ENCODE data around the gene BMP3.

The BMP3 gene

GRCh38 chr4:81040012-81040659 is 9.6 kb downstream of the BMP3 start:
- DNase-seq (ENCODE audit: extremely low read depth in 1 of 2, low read depth in 1 of 2): no peak

GRCh38 chr4:81042578-81043365 is 12.3 kb downstream of the BMP3 start:
- no peak for DNase-seq (ENCODE audit: extremely low read depth in 1 of 2, low read depth in 1 of 2)

- no peak for DNase-seq (ENCODE audit: extremely low read depth in 1 of 2, low read depth in 1 of 2)
Measured at GRCh38 chr4:81049330-81049729, 18.8 kb downstream of the BMP3 start.

- DNase-seq (ENCODE audit: extremely low read depth in 1 of 2, low read depth in 1 of 2): no peak
Measured at GRCh38 chr4:81049907-81050306, 19.4 kb downstream of the BMP3 start.

GRCh38 chr4:81052119-81053068 is 21.9 kb downstream of the BMP3 start:
- DNase-seq (ENCODE audit: extremely low read depth in 1 of 2, low read depth in 1 of 2): no peak

GRCh38 chr4:81058621-81059020 is 28.1 kb downstream of the BMP3 start:
- no peak for DNase-seq (ENCODE audit: extremely low read depth in 1 of 2, low read depth in 1 of 2)

GRCh38 chr4:81060587-81061343 is 30.3 kb downstream of the BMP3 start:
- DNase-seq (ENCODE audit: extremely low read depth in 1 of 2, low read depth in 1 of 2): no peak

GRCh38 chr4:81061344-81061730 is 30.8 kb downstream of the BMP3 start:
- no peak for DNase-seq (ENCODE audit: extremely low read depth in 1 of 2, low read depth in 1 of 2)

GRCh38 chr4:81062001-81062400 is 31.5 kb downstream of the BMP3 start:
- DNase-seq (ENCODE audit: extremely low read depth in 1 of 2, low read depth in 1 of 2): no peak

- no peak for DNase-seq (ENCODE audit: extremely low read depth in 1 of 2, low read depth in 1 of 2)
Measured at GRCh38 chr4:81065446-81065845, 34.9 kb downstream of the BMP3 start.

- peak in 1 of 2 donors; percentile 39 for DNase-seq (ENCODE audit: extremely low read depth in 1 of 2, low read depth in 1 of 2)
Measured at GRCh38 chr4:81069706-81070331, 39.3 kb downstream of the BMP3 start.

- DNase-seq (ENCODE audit: extremely low read depth in 1 of 2, low read depth in 1 of 2): no peak
Measured at GRCh38 chr4:81071013-81071412, 40.5 kb downstream of the BMP3 start.

- DNase-seq (ENCODE audit: extremely low read depth in 1 of 2, low read depth in 1 of 2): no peak
Measured at GRCh38 chr4:81081156-81081555, 50.6 kb downstream of the BMP3 start.

- DNase-seq (ENCODE audit: extremely low read depth in 1 of 2, low read depth in 1 of 2): no peak
Measured at GRCh38 chr4:81084029-81084428, 53.5 kb downstream of the BMP3 start.

- DNase-seq (ENCODE audit: extremely low read depth in 1 of 2, low read depth in 1 of 2): no peak
Measured at GRCh38 chr4:81084634-81085033, 54.1 kb downstream of the BMP3 start.

- no peak for DNase-seq (ENCODE audit: extremely low read depth in 1 of 2, low read depth in 1 of 2)
Measured at GRCh38 chr4:81085291-81085690, 54.8 kb downstream of the BMP3 start.

GRCh38 chr4:81085979-81086378 is 55.5 kb downstream of the BMP3 start:
- DNase-seq (ENCODE audit: extremely low read depth in 1 of 2, low read depth in 1 of 2): no peak

GRCh38 chr4:81093720-81094401 is 63.4 kb downstream of the BMP3 start:
- no peak for DNase-seq (ENCODE audit: extremely low read depth in 1 of 2, low read depth in 1 of 2)

- DNase-seq (ENCODE audit: extremely low read depth in 1 of 2, low read depth in 1 of 2): no peak
Measured at GRCh38 chr4:81095389-81095788, 64.9 kb downstream of the BMP3 start.

- no peak for DNase-seq (ENCODE audit: extremely low read depth in 1 of 2, low read depth in 1 of 2)
Measured at GRCh38 chr4:81096566-81096965, 66.1 kb downstream of the BMP3 start.

Measured in stimulated activated CD8-positive, alpha-beta memory T cell treated with anti-CD3 and anti-CD28 coated beads, Interleukin-7, amount 100 ng/mL, for 48 hours (primary cell).